HepG2 (cell line): ENCODE data around the gene NEDD4L. TPM values are rescaled to one million over a fixed set of nuclear protein-coding genes. Genes with fewer than 3 reads are reported as not detected.

Source experiments
- ATAC-seq: fragments of 200-7000 bp; cut with Tn5 transposase; 3 replicates; pipeline ENCODE4 v1.9.1; 2020; ENCODE audit warnings: mild to moderate bottlenecking, moderate library complexity
- BruUV-seq: library from RNA; stranded (reverse); fragments of 400-500 nt; replicated peaks from 2 replicates; lab custom pipeline; 2021; lab: Mats Ljungman, UMichigan
- CTCF ChIA-PET: fragments of 300-600 bp; formaldehyde crosslinking; extraction: SDS; loops from one replicate; lab custom pipeline; 2021; ENCODE audit warnings: low total read pairs, inconsistent platforms, low intra/inter-chr PET ratio; lab: Yijun Ruan, JAX
- POLR2A ChIA-PET: fragments of 350-600 bp; sonication (Branson Sonifier 250); formaldehyde crosslinking; loops from one replicate; lab custom pipeline; 2020; ENCODE audit warnings: antibody characterized with exemption, inconsistent platforms; lab: Yijun Ruan, JAX
- DNase-seq: peaks from one replicate; pipeline ENCODE4 v3.0.0-alpha.2; 2015; ENCODE audit warnings: low spot score
- FAIRE-seq: peaks from 3 replicates; lab custom pipeline; 2011; peaks lifted over from hg19 to GRCh38; lab: Jason Lieb, UNC
- H2AFZ ChIP-seq: one replicate; pipeline ENCODE4 v1.6.1; 2011; ENCODE audit warnings: low read length, inconsistent platforms
- H3K27ac ChIP-seq: fragments of 300-600 bp; 3 replicates; pipeline ENCODE4 v1.8.0; 2011; ENCODE audit warnings: mixed run types, mild to moderate bottlenecking, mixed read lengths, low read length, inconsistent platforms; ENCODE audit not compliant: insufficient read depth; ENCODE audit errors: extremely low read length
- H3K27me3 ChIP-seq, 2 experiments: fragments of 200-600 bp in 1 of 2; 2 replicates in 1 of 2; 3 replicates in 1 of 2; pipeline versions ENCODE4 v1.6.0 to v1.8.0; 2011; ENCODE audit warnings: low read length in 2 of 2, mild to moderate bottlenecking in 2 of 2, moderate library complexity in 2 of 2, inconsistent platforms in 1 of 2; ENCODE audit not compliant: insufficient read depth in 2 of 2, control insufficient read depth in 1 of 2
- H3K36me3 ChIP-seq, 2 experiments: fragments of 200-600 bp in 1 of 2; replicated peaks in 1 of 2; 2 replicates in 1 of 2; 3 replicates in 1 of 2; pipeline versions ENCODE4 v1.5.1 to v1.8.0; 2011; ENCODE audit warnings: low read length in 2 of 2, inconsistent platforms in 1 of 2; ENCODE audit not compliant: insufficient read depth in 2 of 2, control insufficient read depth in 1 of 2
- H3K4me1 ChIP-seq: 2 replicates; pipeline ENCODE4 v1.5.1; 2012; ENCODE audit warnings: low read length, inconsistent platforms; ENCODE audit not compliant: insufficient read depth
- H3K4me2 ChIP-seq: 2 replicates; pipeline ENCODE4 v1.6.0; 2011; ENCODE audit warnings: low read depth, low read length, inconsistent platforms
- H3K4me3 ChIP-seq, 3 experiments: fragments of 200-600 bp in 1 of 3; sonication (generic), shearing (Covaris generic) in 1 of 3; replicated peaks in 1 of 3; 2 replicates each; pipeline ENCODE4 v1.5.1; 2011 to 2016; ENCODE audit warnings: low read length in 3 of 3, inconsistent platforms in 2 of 3, low read depth in 2 of 3, mild to moderate bottlenecking in 2 of 3, control low read depth in 1 of 3, mixed read lengths in 1 of 3; ENCODE audit not compliant: insufficient read depth in 1 of 3
- H3K79me2 ChIP-seq: one replicate; pipeline ENCODE4 v1.6.1; 2011; ENCODE audit warnings: low read length, inconsistent platforms; ENCODE audit not compliant: insufficient read depth
- H3K9ac ChIP-seq: 2 replicates; pipeline ENCODE4 v1.6.0; 2011; ENCODE audit warnings: mild to moderate bottlenecking, low read depth, low read length, inconsistent platforms; ENCODE audit not compliant: insufficient read depth
- H3K9me3 ChIP-seq: 2 replicates; pipeline ENCODE4 v1.5.1; 2012; ENCODE audit warnings: mild to moderate bottlenecking, low read length
- H4K20me1 ChIP-seq: 2 replicates; pipeline ENCODE4 v1.6.0; 2011; ENCODE audit warnings: inconsistent platforms, mild to moderate bottlenecking, low read length, moderate library complexity; ENCODE audit not compliant: insufficient read depth
- AFF4 ChIP-seq: sonication (generic); formaldehyde crosslinking; IDR thresholded peaks from 2 replicates; pipeline ENCODE4 v1.4.0; 2020; ENCODE audit warnings: missing genetic modification reagents
- AKAP8 ChIP-seq: sonication (generic); formaldehyde crosslinking; IDR thresholded peaks from 2 replicates; pipeline ENCODE4 v1.5.1; 2020; ENCODE audit warnings: mild to moderate bottlenecking, missing genetic modification reagents
- CCAR2 ChIP-seq: fragments of 200-400 bp; formaldehyde crosslinking; optimal IDR thresholded peaks from 2 replicates; pipeline ENCODE3; 2018; ENCODE audit warnings: low read depth, mild to moderate bottlenecking, low read length, moderate library complexity
- ELK4 ChIP-seq: sonication (generic); formaldehyde crosslinking; IDR thresholded peaks from 2 replicates; pipeline ENCODE4 v1.9.0; 2021; ENCODE audit warnings: missing genetic modification reagents, borderline replicate concordance
- HOXA5 ChIP-seq: sonication (generic); formaldehyde crosslinking; IDR thresholded peaks from 2 replicates; pipeline ENCODE4 v1.4.0; 2020; ENCODE audit warnings: missing genetic modification reagents
- MTF2 ChIP-seq: sonication (generic); formaldehyde crosslinking; IDR thresholded peaks from 2 replicates; pipeline ENCODE4 v1.5.0; 2020; ENCODE audit warnings: missing genetic modification reagents, borderline replicate concordance
- NFYC ChIP-seq: IDR thresholded peaks from 2 replicates; pipeline ENCODE4 v1.6.1; 2016; ENCODE audit warnings: missing genetic modification reagents, missing compliant biosample characterization
- SMC3 ChIP-seq: IDR thresholded peaks from 2 replicates; pipeline ENCODE4 v1.6.1; 2011; ENCODE audit warnings: low read length, improper control_type of control experiment
- ZNF513 ChIP-seq: sonication (generic); formaldehyde crosslinking; conservative IDR thresholded peaks from 2 replicates; pipeline ENCODE4 v1.5.0; 2020; ENCODE audit warnings: missing genetic modification reagents
- ZNF724P ChIP-seq: sonication (generic); formaldehyde crosslinking; IDR thresholded peaks from 2 replicates; pipeline ENCODE4 v1.8.0; 2022; ENCODE audit warnings: missing genetic modification reagents, borderline replicate concordance
- WGBS: methylation state at CpG from one replicate; pipeline ENCODE4 v1.1.6; 2017; ENCODE audit warnings: low lambda C conversion rate; 5-methylcytosine and 5-hydroxymethylcytosine counted together
- in situ Hi-C: cut with HindIII; loops from 2 replicates; pipeline ENCODE4 v1.10.0; 2017; ENCODE audit warnings: low pct_unique_long_range_greater_than_20kb; ENCODE audit not compliant: extremely low pct_ligation_motif_present
- intact Hi-C: fragments of 100-400 bp; cut with micrococcal nuclease; formaldehyde crosslinking; loops from one replicate; pipeline ENCODE4 v1.10.0; 2022; ENCODE audit not compliant: unreplicated experiment
- polyA plus RNA-seq, 8 experiments: library from polyadenylated mRNA; depleted of rRNA in 3 of 8; stranded (reverse) in 7 of 8; unstranded in 1 of 8; fragments of >200 nt; fragmentation: Illumina TruSeq in 4 of 8; extraction: Trizol in 4 of 8; gene quantifications; 2 replicates each; pipeline versions ENCODE4 v1.2.1 to v1.2.3, GENCODE V29; 2011 to 2016; ENCODE audit warnings: low read depth in 4 of 8, missing spikeins in 1 of 8, mixed read lengths in 1 of 8; ENCODE audit not compliant: insufficient read depth in 1 of 8
- total RNA-seq, 5 experiments: library from RNA; depleted of rRNA; stranded (reverse); fragments of >200 nt; fragmentation: Illumina TruSeq; extraction: Trizol; gene quantifications; 2 replicates each; pipeline ENCODE4 v1.2.3, GENCODE V29; 2016; ENCODE audit warnings: low read depth in 1 of 5

Gene NEDD4L
- total and polyA plus RNA-seq, 2 of the 13 experiments (the other 11 are each of a cell fraction or from before 2014, with no cell fraction given), result 168 to 390 TPM

GRCh38 chr18:58292638-58293037, 248.6 kb downstream of the NEDD4L start:
- Histone ChIP-seq H4K20me1 (no peaks in the 10 kb centered on the region), H3K4me1 (peaks cover 21% of the 10 kb centered on the region), H3K9ac (no peak overlapping the region), H2AFZ (no peak overlapping the region), H3K27ac (no peak overlapping the region), H3K79me2 (peaks cover 35% of the 10 kb centered on the region), H3K4me3 (no peak overlapping the region), H3K27me3 (no peaks in the 10 kb centered on the region), H3K9me3 (no peaks in the 10 kb centered on the region), H3K4me2 (no peak overlapping the region), H3K36me3 (peaks cover 5 to 13% of the 10 kb centered on the region in 2 experiments; a peak in 4 of 5 replicates)
- no peak for FAIRE-seq
- no TSS peak for BruUV-seq
- CTCF ChIA-PET, result no interaction called here
- in situ Hi-C loops, result no loop called here
- TF ChIP-seq HOXA5 (CRISPR knock-in tag), result no peak
- TF ChIP-seq MTF2 (CRISPR knock-in tag), result no peak
- no peak for TF ChIP-seq ZNF513
- no peak for TF ChIP-seq ZNF724P
- no peak for TF ChIP-seq AKAP8
- no peak for TF ChIP-seq AFF4 (CRISPR knock-in tag)
- TF ChIP-seq ELK4 (CRISPR knock-in tag), result no peak
- TF ChIP-seq SMC3, result no peak
- no peak for TF ChIP-seq CCAR2
- TF ChIP-seq NFYC (CRISPR knock-in tag), result no peak
- no peak for DNase-seq
- WGBS, result 92% methylated on average over 2 of the region's 2 CpGs
- no peak for ATAC-seq
- intact Hi-C loops, result no loop called here
- POLR2A ChIA-PET, result interaction anchor here (1.4 kb wide), 1 partner anchor 71 kb away, joined by 3 read pairs; no protein-coding TSS in a partner anchor
